Activated gamma-delta T cell (primary cell): ENCODE results near the gene SIT1.

Source experiments
- DNase-seq: peaks from one replicate; lab custom pipeline; 2025; lab: John Stamatoyannopoulos, UW
- total RNA-seq, 2 donors: gene quantifications; one replicate each; lab custom pipeline; 2026; lab: John Stamatoyannopoulos, UW

The SIT1 gene, protein sequence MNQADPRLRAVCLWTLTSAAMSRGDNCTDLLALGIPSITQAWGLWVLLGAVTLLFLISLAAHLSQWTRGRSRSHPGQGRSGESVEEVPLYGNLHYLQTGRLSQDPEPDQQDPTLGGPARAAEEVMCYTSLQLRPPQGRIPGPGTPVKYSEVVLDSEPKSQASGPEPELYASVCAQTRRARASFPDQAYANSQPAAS
- total RNA-seq, result 17.8 to 18.9 reads per million in 2 donors

- no peak for DNase-seq
Measured at GRCh38 chr9:35650341-35651158, at the start of gene SIT1. Gene SIT1, minus strand, starts transcription at chr9:35650931. Its CDS starts 78 bp downstream, at chr9:35650853.

DNA sequence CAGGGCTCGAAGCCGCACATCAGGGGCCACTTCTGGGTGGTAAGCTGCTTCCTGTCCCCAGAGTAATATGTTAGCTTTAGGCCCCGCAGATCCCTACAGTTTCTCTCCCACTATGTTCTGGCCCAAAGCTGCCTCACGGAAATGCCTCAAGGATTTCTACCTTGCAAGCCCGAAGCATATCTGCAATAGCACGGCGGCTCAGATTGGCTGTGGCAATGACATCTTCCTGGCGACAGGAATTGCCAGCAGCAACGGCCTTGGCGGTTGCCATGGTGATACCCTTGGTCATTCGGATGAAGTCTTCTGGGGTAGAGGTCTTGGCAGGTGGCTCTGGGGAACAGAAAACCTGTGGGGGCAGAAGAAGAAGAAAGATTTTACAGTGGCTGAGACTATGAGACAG, 49.3 kb upstream of the SIT1 start:
- DNase-seq, result no peak

DNA sequence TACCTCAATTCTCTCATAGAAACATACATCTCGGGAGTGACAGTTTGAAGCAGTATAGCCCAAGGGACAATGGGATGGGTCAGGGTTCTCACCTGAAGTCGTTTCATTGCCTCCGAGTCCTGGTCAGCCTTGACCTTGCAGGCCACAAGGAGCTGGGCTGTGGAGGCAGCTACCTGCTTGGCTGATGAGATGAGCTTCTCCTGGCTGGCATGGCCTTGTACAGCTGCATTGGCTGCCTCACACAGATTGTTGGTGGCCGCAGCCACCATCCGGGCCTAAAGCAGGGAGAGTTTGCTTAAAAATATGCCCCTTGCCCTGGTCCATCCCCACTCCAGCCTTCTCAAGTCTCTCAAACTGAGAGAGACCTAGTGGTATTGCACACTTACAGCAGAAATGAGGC, 47.5 kb upstream of the SIT1 start:
- DNase-seq, result no peak

GRCh38 chr9:35697486-35697885, 46.8 kb upstream of the SIT1 start:
- DNase-seq, result no peak

DNA sequence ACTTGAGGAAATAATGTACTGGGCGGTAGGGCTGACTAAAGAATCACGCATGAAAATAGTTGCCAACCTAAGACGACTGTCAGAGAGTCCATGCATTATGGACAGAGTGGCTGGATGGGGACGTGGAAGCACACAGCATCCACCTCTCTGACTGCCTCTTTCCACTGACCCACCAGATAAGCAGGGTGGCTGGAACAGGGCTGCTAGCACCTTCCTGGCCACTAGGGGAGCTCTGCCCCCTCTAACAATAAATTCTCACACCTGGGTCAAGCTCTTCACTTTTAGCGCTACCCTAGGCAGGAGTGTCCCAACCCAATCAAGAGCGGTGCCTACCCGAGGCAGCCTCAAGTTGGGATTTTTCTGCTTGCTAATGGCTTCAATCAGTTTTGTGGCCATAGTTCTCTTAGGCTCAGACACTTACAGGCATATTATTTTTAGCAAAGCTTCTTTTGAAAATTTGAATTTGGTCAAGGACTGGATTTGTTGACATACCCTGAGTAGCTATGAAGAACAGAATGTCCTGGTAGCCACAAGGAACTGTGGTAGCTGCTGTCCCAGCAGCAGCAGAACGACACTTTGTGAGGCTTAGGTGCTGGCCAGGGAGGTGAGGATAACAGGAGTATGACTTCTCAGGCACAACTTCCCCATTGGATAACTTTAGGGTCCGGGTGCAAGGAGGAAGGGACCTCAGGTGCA, 45.9 kb upstream of the SIT1 start:
- no peak for DNase-seq

DNA sequence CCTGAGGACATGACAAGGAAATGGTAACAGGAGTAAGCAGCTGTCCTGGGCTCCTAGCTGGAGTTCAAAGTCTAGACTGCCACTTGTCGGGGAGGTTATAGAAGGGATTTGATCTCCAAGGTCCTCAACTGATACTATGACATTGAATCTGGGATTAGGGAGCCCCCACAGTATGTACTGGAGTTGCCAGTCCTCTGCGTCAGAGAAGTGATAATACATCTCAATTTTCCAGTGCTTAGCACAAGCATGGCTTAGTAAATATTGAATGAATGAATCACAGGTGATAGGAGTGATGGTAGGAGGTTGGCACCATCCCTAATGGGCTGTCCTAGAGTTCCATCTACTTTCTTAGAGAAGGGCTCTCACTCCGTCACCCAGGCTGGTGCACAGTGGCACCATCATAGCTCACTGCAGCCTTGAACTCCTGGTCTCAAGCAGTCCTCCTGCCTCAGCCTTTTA, 45.2 kb upstream of the SIT1 start:
- no peak for DNase-seq

DNA sequence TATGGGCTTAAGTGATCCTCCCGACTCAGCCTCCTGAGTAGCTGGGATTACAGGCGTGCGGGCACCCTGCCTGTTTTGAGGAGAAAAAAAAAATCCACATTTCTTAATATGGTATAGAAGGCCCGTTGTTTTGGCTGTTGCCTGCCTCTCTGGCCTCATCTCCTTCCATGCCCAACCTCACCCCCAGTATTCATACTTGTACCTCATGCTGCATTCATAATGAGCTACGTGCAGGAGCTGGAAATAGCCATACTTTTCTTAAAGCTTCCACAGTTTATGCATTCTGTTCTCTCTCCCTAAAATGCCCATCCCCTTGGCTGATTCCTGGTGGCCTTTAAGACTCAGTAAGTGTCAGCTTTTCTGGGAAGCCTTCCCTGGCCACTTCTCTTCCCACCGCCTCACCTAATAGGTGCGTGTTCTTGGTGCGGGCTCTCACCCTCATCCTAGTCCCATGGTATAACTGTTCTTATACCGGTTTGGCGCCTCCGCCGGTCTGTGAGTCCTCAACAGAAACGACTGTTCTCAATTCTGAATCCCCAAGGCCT, 41.1 kb upstream of the SIT1 start:
- DNase-seq, result no peak

DNA sequence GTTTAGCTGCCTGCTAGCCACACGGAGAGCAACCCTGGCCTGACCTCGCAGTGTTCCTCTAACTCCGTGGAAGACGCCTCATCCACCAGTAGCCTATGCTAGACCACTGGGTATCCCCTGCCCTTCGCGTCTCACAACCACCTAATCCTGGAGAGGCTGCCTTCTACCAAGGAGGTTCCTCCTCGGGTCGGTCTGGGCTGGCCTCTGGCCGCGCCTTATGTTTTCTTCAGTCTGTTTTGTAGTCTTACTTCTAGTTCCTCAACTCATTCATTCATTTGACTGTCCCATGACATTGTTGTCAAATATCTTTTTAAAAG, 40.6 kb upstream of the SIT1 start:
- DNase-seq, result no peak

DNA sequence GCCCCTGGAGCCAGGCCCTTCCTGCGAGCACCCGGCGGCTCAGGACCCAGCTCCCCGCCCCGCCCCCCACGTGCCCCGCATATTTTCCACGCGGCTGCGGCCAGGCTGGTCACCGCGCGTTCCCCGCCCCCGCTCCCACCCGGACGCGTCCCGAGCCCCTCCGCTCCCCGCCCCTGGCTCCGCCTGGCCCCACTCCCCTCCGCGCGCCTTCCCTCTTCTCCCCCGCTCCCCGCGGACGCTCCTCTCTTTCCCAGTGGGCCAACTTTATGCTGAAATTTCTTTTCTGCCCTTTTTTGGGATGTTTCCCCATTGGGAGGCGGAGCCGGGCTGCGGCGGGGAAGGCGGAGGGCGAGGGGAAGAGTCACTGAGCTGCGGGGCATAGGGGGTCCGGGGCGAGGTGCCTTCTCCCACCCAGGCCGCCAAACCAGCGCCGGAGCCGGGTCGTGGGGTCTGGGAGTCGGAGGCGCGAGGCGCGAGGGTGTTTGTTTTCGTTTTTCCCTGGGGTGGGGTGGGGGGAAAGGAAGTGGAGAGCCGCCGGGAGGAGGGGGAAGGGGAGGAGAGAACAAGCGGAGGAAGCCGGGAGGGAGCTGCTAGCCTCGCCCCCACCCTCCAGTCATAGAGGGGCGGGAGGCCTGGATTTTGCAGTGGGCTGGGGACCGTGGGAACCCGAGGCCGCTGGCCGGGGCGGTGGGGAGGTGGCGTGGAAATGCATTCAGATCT, 40.0 kb upstream of the SIT1 start:
- DNase-seq, result no peak

DNA sequence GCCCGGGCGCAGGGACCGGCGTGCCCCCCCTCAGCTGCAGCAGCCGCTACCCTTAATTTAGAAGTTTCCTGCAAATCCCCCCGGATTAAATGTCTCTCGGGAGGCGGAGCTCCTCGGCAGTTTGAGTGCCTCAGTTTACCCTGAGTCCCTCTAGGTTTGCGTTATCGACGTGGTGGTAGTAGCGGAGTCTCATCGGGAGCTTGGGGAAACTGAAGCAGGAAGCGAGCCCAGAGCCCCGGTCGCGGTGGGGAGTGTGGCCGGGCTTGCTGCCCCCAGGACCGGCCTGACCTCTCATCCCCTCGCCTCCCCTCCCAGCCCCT, 39.5 kb upstream of the SIT1 start:
- DNase-seq, result no peak

- DNase-seq, result no peak
Measured at GRCh38 chr9:35689542-35690293, 39.0 kb upstream of the SIT1 start, which contains the start of gene TPM2. Gene TPM2, minus strand, starts transcription at chr9:35689925. Its CDS starts 108 bp downstream, at chr9:35689817.

- no peak for DNase-seq
Measured at GRCh38 chr9:35688558-35689541, 38.1 kb upstream of the SIT1 start.

DNA sequence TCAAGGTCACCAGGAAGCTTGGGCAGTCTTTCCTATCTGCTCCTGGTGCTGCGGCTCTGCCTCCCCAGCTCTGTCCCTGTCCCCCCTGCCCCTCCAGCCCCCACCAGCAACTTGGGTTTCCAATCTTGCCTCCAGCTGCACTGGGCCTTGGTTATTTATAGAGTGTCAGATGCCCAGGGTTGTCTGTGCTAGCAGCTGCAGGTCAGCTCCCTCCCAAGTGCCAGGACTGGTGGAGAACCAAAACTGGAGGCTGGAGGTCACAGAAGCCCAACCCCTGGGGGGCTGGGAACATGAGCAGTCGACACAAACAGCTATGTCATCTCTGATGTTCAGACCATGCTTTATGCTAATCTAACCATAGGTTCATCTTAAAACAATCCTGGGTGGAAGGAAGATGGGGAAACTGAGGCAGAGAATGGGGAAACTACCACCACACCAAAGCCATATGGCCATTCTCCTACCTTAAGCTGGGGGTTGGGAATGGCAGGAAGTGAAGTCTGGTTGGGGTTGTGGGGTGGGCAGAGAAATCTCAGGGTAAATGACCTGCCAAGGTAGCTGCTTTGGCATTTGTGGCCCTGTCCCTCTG, 37.3 kb upstream of the SIT1 start:
- no peak for DNase-seq

DNA sequence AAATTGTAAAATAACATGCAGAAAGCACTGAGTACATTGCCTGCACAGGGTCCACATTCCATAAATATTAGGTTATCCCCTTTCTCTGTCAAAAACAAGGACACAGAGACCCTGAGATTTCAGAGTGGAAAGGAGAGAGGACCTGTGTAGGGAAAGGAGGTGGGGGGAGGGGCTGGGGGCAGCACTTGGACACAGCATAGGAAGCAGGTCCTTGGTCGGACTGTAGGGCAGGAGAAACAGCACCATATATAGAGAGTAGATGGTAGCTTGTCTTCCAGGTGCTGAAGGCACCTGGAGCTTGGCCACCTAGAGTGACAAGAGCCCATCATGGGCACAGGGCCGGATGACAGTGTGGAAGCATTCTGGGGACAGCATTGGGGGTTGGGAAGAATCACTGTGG, 36.6 kb upstream of the SIT1 start:
- DNase-seq, result no peak

GRCh38 chr9:35686222-35687203, 35.8 kb upstream of the SIT1 start:
- no peak for DNase-seq

DNA sequence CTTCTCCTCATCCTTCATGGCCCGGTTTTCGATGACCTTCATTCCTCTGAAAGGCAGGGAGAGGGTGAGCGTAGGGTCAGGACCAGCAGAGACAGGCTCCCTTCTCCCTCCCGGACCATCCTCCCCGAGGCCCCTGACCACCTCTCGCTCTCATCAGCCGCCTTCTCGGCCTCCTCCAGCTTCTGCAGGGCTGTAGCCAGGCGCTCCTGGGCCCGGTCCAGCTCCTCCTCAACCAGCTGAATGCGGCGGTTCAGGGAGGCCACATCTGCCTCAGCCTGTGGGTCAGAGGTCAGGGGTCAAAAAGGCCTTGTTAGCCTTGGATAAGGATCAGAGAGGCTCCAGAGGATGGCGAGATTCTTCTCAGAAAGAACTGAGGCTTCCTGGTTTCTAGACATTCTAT, 34.8 kb upstream of the SIT1 start:
- no peak for DNase-seq

GRCh38 chr9:35684921-35685320, 34.2 kb upstream of the SIT1 start:
- DNase-seq, result no peak

GRCh38 chr9:35683323-35683722, 32.6 kb upstream of the SIT1 start:
- DNase-seq, result no peak
